ENCODE measurements around the gene LMO4. TPM values are rescaled to one million over a fixed set of nuclear protein-coding genes. Genes with fewer than 3 reads are reported as not detected.

LMO4 gene
- total and polyA plus RNA-seq, 2 experiments from 2014 or later: 35.6 to 96.2 TPM

- TF ChIP-seq NANOG (IDR thresholded peaks at IDR 0.05; ENCODE audit: borderline replicate concordance): no peak
Observed at GRCh38 chr1:87328272-87329050, at the start of gene LMO4 (continued).

DNA sequence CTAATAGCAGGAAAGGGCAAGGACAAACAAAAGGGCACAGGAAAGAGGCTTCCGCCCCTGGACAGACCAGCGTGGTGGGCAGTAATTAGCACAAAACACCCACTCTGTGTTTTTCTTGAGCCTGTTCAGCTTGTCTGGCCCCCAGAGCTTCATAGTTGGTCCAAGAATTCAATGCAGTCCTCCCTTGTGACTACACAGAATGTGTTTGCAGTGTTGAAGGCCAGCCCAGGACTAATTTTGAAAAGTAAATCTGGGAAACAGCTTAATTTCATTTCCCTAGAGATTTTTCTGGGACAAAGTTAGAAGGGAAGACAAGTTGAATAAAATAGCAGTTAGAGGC lies 49.2 kb upstream of the LMO4 start:
- H3K27ac ChIP-seq (ENCODE audit: low read depth): no peak overlapping the region

More for the DNA sequence above, 49.2 kb upstream of the LMO4 start:
- Histone ChIP-seq H3K79me2 (replicated peaks; ENCODE audit: insufficient read depth) (no peaks in the 10 kb centered on the region), H3K27me3 (ENCODE audit: insufficient read depth) (no peaks in the 10 kb centered on the region), H3K4me1 (ENCODE audit: insufficient read depth) (0 out of 2 replicates have a peak, but pooled peaks cover 4% of the 10 kb centered on the region), H3K9me2 (ENCODE audit: insufficient read depth) (no peaks in the 10 kb centered on the region), H2AFZ (no peak overlapping the region; the same call in 1 of the 2 replicates), H3F3A (replicated peaks; ENCODE audit: low read depth) (no peaks in the 10 kb centered on the region), H3K36me3 (ENCODE audit: insufficient read depth) (no peaks in the 10 kb centered on the region), H3K4me2 (no peak overlapping the region), H3K4me3 (no peak overlapping the region), H4K20me1 (replicated peaks; ENCODE audit: insufficient read depth) (no peaks in the 10 kb centered on the region)
- TF ChIP-seq POLR2AphosphoS5 (IDR thresholded peaks at IDR 0.05; ENCODE audit: low read depth): no peak
- no peak for TF ChIP-seq CTCF (conservative IDR thresholded peaks at IDR 0.05; ENCODE audit: low read depth in 2 of 2)
- TF ChIP-seq, protein P1, sequence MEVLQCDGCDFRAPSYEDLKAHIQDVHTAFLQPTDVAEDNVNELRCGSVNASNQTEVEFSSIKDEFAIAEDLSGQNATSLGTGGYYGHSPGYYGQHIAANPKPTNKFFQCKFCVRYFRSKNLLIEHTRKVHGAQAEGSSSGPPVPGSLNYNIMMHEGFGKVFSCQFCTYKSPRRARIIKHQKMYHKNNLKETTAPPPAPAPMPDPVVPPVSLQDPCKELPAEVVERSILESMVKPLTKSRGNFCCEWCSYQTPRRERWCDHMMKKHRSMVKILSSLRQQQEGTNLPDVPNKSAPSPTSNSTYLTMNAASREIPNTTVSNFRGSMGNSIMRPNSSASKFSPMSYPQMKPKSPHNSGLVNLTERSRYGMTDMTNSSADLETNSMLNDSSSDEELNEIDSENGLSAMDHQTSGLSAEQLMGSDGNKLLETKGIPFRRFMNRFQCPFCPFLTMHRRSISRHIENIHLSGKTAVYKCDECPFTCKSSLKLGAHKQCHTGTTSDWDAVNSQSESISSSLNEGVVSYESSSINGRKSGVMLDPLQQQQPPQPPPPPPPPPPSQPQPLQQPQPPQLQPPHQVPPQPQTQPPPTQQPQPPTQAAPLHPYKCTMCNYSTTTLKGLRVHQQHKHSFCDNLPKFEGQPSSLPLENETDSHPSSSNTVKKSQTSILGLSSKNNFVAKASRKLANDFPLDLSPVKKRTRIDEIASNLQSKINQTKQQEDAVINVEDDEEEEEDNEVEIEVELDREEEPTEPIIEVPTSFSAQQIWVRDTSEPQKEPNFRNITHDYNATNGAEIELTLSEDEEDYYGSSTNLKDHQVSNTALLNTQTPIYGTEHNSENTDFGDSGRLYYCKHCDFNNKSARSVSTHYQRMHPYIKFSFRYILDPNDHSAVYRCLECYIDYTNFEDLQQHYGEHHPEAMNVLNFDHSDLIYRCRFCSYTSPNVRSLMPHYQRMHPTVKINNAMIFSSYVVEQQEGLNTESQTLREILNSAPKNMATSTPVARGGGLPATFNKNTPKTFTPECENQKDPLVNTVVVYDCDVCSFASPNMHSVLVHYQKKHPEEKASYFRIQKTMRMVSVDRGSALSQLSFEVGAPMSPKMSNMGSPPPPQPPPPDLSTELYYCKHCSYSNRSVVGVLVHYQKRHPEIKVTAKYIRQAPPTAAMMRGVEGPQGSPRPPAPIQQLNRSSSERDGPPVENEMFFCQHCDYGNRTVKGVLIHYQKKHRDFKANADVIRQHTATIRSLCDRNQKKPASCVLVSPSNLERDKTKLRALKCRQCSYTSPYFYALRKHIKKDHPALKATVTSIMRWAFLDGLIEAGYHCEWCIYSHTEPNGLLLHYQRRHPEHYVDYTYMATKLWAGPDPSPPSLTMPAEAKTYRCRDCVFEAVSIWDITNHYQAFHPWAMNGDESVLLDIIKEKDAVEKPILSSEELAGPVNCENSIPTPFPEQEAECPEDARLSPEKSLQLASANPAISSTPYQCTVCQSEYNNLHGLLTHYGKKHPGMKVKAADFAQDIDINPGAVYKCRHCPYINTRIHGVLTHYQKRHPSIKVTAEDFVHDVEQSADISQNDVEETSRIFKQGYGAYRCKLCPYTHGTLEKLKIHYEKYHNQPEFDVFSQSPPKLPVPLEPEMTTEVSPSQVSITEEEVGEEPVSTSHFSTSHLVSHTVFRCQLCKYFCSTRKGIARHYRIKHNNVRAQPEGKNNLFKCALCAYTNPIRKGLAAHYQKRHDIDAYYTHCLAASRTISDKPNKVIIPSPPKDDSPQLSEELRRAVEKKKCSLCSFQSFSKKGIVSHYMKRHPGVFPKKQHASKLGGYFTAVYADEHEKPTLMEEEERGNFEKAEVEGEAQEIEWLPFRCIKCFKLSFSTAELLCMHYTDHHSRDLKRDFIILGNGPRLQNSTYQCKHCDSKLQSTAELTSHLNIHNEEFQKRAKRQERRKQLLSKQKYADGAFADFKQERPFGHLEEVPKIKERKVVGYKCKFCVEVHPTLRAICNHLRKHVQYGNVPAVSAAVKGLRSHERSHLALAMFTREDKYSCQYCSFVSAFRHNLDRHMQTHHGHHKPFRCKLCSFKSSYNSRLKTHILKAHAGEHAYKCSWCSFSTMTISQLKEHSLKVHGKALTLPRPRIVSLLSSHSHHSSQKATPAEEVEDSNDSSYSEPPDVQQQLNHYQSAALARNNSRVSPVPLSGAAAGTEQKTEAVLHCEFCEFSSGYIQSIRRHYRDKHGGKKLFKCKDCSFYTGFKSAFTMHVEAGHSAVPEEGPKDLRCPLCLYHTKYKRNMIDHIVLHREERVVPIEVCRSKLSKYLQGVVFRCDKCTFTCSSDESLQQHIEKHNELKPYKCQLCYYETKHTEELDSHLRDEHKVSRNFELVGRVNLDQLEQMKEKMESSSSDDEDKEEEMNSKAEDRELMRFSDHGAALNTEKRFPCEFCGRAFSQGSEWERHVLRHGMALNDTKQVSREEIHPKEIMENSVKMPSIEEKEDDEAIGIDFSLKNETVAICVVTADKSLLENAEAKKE (CRISPR knock-in tag; IDR thresholded peaks at IDR 0.05): no peak
- TF ChIP-seq ZNF331 (CRISPR knock-in tag; IDR thresholded peaks at IDR 0.05; ENCODE audit: low read depth): no peak
- no peak for ATAC-seq
- H3K36me3 Mint-ChIP-seq (ENCODE audit: low read depth): no peaks in the 10 kb centered on the region
- no peak overlapping the region for H3K27ac Mint-ChIP-seq
- no peak overlapping the region for H3K4me3 Mint-ChIP-seq
- no peaks in the 10 kb centered on the region for H3K27me3 Mint-ChIP-seq (ENCODE audit: insufficient read depth, low read depth, poor library complexity)
- no peak for DNase-seq (ENCODE audit: low spot score)
- peaks cover 11% of the 10 kb centered on the region for H3K4me1 Mint-ChIP-seq
- no peaks in the 10 kb centered on the region for H3K9me3 Mint-ChIP-seq

Measured in GM23338 (cell line).